Renal pelvis (tissue), 12 donors: ENCODE measurements around the gene PDE11A. TPM values are rescaled to one million over a fixed set of nuclear protein-coding genes. Genes with fewer than 3 reads are reported as not detected.
"Not testable (repeated sequence)": the region's sequence is repeated elsewhere in the genome, so short reads cannot be mapped to it uniquely, and the experiment has no call there.

ENCODE experiments used
- DNase-seq: peaks from one replicate; pipeline ENCODE4 v3.0.0-alpha.2; 2013
- long read RNA-seq, 16 experiments: transcript quantifications; one replicate each; lab custom pipeline, GENCODE V29; 2026
- polyA plus RNA-seq, 3 donors: library from polyadenylated mRNA; unstranded; fragments of 120-200 nt; gene quantifications; one replicate each; pipeline ENCODE4 v1.2.1, GENCODE V29; 2013; ENCODE audit not compliant: insufficient read length in 3 of 3

The PDE11A gene
- 1 to 10 TPM; 6.9 to 8.8 (median 8.3) TPM for polyA plus RNA-seq
- long read RNA-seq, donor 1 = 0 reads
- long read RNA-seq, donor 2 = 0 reads
- long read RNA-seq, donor 3 = 0 reads
- long read RNA-seq, donor 4 = 0 reads
- long read RNA-seq, donor 5 = 0 reads
- long read RNA-seq, donor 6 = 0 reads
- long read RNA-seq, donor 7 = 0 reads
- long read RNA-seq, donor 8 = 0 reads
- long read RNA-seq, donor 9 = 0 reads
- long read RNA-seq, donor 10 = 0 reads
- long read RNA-seq, donor 11 = 0 reads
- long read RNA-seq, donor 12 = 0 reads
- long read RNA-seq, donor 13 = 0 reads
- long read RNA-seq, donor 14 = 0 reads
- long read RNA-seq, donor 15 = 0 reads
- long read RNA-seq, donor 16, partial matches to known transcripts = 0 of 1 reads
- long read RNA-seq, donor 16, other reads (novel, unspliced or antisense) = 0 of 1 reads

DNA sequence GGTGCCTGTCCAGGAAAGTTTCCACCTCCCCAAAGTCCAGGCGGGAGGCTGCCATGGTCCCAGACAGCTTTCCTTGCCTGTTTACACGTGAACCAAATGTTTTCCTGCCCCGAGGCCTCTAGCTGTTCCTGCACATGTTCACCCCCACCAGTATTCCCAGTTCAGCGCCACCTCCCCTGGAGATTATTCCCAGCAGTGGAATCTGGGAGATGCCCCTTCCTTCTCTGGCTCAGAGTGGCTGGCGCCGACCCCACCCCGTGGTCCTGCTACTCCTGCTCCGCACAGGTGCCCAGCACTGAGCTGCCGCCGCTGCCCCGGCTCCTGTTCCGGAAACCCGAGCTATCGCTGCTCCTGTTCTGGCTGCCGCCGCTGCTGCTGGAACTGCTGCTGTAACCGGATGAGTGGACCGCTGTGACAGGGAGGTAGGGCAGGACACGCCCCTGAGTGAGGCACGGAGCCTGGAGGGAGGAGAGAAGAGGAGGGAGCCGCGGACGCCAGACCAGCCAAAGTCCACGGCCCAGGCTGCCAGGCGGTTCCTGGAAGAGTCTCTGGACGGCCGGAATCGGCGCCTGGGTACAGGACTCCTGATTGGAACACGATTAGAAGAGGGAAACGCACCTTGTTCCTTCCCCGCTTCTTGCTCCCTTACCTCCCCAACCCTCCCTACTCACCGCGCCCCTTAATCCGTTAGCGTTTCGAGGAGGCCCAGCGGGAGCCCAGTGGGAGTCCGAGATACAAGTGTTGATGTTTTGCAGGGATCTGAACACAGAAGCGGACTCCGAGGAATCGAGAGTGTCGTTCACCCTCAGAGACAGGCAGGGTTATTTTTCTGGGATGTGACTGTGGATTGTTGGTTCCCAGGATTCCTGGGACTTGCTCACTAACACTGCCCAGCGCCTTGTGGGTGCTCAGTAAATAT, at the start of gene PDE11A:
Gene PDE11A, minus strand, starts transcription at position 395 of the 919 bp plus-strand sequence. Its CDS starts 340 bp downstream, at position 55.
- DNase-seq = peak; percentile 82

- DNase-seq = no peak
Observed at GRCh38 chr2:178119179-178119922, 46.8 kb upstream of the PDE11A start.

GRCh38 chr2:178117725-178118124, 45.1 kb upstream of the PDE11A start:
- DNase-seq = no peak

- DNase-seq = no peak
Observed at GRCh38 chr2:178115271-178115670, 42.7 kb upstream of the PDE11A start.

GRCh38 chr2:178114462-178114861, 41.9 kb upstream of the PDE11A start:
- no peak for DNase-seq

- peak; percentile 85 for DNase-seq
Observed at GRCh38 chr2:178112202-178113152, 39.9 kb upstream of the PDE11A start, which contains the start of gene RBM45. Gene RBM45, plus strand, starts transcription at chr2:178112437. Its CDS starts 110 bp downstream, at chr2:178112547.

DNA sequence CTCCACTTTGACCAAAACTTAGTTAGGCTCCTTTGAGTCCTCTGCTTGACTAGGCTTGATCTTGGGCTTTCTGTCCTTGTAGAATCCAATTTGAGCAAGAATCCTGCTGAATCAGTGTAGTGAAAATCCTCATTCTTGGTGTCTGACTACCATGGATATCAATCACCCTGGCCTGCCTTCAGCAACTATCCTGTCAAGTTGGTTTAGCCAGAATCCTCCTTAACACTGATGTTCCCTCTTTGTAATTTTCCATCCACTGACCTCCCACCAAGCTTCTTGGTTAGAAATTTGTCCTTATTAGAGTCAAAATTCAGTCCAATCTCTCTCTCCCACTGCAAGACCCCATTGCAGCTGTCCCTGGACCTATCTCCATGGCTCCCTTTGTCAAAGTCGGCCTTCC, 39.2 kb upstream of the PDE11A start:
- no peak for DNase-seq

GRCh38 chr2:178110681-178111080, 38.1 kb upstream of the PDE11A start:
- DNase-seq = no peak

DNA sequence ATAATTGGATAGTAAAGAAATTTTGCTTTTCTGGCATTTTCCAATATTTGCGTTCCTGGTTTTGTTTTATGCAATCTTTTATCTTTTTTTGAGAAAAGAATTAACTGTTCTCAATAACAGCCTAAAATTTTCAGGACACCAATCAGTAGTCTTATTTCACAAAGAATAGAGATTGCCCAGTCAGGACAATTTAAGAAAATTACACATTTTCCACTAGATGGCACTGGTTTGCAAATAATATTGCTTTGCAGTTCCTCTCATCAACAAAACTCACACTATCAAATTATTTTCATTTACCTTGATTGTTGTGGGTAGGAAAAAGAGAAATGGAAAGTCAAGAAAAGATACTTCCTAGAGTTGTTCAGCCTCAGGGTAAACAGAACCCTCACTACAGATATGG, 37.2 kb upstream of the PDE11A start:
- DNase-seq = peak; percentile 37

GRCh38 chr2:178108176-178108575, 35.6 kb upstream of the PDE11A start:
- DNase-seq = no peak

DNA sequence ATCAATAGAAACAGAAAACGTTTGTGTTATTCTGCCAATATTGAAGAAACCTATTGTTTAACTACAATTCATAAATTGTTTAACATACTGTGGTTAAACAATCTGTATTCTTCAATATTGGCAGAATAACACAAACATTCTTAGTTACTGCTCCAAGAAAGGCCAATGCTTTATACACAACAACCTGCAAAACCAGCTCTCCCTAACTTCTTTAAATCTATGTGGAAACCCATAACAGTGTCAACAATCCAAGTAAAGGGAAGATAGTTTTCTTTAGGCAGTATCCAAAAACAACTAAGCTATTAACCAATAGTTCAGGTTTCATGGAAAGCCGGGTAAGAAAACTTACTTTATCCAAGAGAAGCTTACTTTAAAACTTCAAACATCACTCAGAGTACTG, 33.5 kb upstream of the PDE11A start:
- DNase-seq = no peak

DNA sequence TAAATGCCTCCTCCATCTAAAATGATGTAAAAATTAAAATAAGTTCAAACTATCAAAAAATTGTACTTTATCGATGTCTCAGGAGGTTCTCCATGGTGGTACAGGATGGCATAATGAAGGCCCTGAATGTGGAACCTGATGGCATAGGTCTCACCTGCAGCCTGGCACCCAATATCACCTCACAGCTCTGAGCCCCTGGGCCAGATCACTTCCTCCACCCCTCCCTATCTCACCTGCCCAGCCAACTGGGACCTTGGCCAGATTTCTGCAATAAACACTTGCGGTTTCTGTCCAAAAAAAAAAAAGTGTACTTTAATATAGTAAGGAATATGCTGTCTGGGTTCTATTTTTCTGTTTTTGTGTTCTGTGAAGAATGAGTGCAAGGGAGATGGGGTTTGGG, 33.0 kb upstream of the PDE11A start:
- no peak for DNase-seq

DNA sequence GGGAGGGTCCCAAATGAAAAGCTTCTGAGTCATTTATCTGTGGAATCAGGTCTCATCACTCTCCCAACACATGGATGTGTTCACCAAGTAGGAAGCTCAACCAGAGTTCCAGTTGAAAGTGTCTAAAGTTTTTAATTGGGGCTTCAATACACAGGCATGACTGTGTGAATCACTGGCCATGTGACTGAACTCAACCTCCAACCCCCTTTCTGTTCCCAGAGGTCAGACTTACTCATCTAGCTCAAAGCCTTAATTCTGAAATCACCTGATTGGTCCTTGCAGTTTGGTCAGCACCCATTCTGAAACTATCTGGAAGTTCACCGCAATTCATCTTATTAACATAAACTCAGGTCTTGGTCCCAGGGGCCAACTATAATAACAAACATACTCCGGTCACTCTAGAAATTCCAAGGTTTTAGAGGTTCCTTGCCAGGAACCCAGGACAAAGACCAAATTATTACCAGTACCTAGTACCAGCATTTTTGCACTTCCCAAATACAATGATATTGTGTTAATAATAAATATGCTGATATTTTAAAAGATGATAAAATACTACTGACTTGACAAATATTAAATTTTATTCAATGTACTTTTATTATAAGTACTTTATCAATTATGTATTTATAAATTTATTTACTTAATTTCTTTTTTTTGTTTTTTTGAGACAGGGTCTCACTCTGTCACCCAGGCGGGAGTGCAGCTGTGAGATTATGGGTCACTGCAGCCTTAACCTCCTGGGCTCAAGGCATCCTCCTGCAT, 28.9 kb upstream of the PDE11A start:
- DNase-seq = no peak

GRCh38 chr2:178093471-178093870, 20.9 kb upstream of the PDE11A start:
- no peak for DNase-seq

GRCh38 chr2:178088774-178089270, 16.2 kb upstream of the PDE11A start:
- DNase-seq = no peak

GRCh38 chr2:178084273-178084672, 11.7 kb upstream of the PDE11A start:
- DNase-seq = no peak

- no peak for DNase-seq
Observed at GRCh38 chr2:178082408-178083045, 9.9 kb upstream of the PDE11A start.

GRCh38 chr2:178079279-178079678, 6.7 kb upstream of the PDE11A start:
- DNase-seq = not testable (repeated sequence)

GRCh38 chr2:178076130-178076529, 3.6 kb upstream of the PDE11A start:
- no peak for DNase-seq
